ENCODE measurements around the gene GARIN5A.
A peak's percentile ranks its signal among the peaks of the same experiment; 100 is the strongest.

GARIN5A gene

GRCh38 chr19:50494186-50495019 is 17.8 kb upstream of the GARIN5A start:
- DNase-seq (ENCODE audit: insufficient read length) (no peak), FAIRE-seq (no peak)
- TF ChIP-seq TAF1 (IDR thresholded peaks at IDR 0.05; ENCODE audit: borderline replicate concordance, low read depth, low read length) (no peak), POLR2A (IDR thresholded peaks at IDR 0.05; ENCODE audit: low read depth, low read length) (no peak), POLR2AphosphoS5 (IDR thresholded peaks at IDR 0.05; ENCODE audit: low read depth, low read length) (no peak)

- TF ChIP-seq POLR2AphosphoS5 (IDR thresholded peaks at IDR 0.05; ENCODE audit: low read depth, low read length) (no peak), POLR2A (IDR thresholded peaks at IDR 0.05; ENCODE audit: low read depth, low read length) (no peak), TAF1 (IDR thresholded peaks at IDR 0.05; ENCODE audit: borderline replicate concordance, low read depth, low read length) (no peak)
- DNase-seq (ENCODE audit: insufficient read length) (no peak), FAIRE-seq (no peak)
Measured at GRCh38 chr19:50493171-50493570, 16.5 kb upstream of the GARIN5A start.

GRCh38 chr19:50492303-50493052 is 15.8 kb upstream of the GARIN5A start:
- no peak for FAIRE-seq
- TF ChIP-seq POLR2AphosphoS5 (IDR thresholded peaks at IDR 0.05; ENCODE audit: low read depth, low read length) (no peak), POLR2A (IDR thresholded peaks at IDR 0.05; ENCODE audit: low read depth, low read length) (no peak), TAF1 (IDR thresholded peaks at IDR 0.05; ENCODE audit: borderline replicate concordance, low read depth, low read length) (no peak)
- DNase-seq (ENCODE audit: insufficient read length) = no peak

GRCh38 chr19:50490991-50491472 is 14.4 kb upstream of the GARIN5A start:
- DNase-seq (ENCODE audit: insufficient read length) = no peak
- TF ChIP-seq POLR2AphosphoS5 (IDR thresholded peaks at IDR 0.05; ENCODE audit: low read depth, low read length) (no peak), POLR2A (IDR thresholded peaks at IDR 0.05; ENCODE audit: low read depth, low read length) (no peak), TAF1 (IDR thresholded peaks at IDR 0.05; ENCODE audit: borderline replicate concordance, low read depth, low read length) (no peak)
- no peak for FAIRE-seq

- TF ChIP-seq POLR2AphosphoS5 (IDR thresholded peaks at IDR 0.05; ENCODE audit: low read depth, low read length) = no peak
- TF ChIP-seq TAF1 (IDR thresholded peaks at IDR 0.05; ENCODE audit: borderline replicate concordance, low read depth, low read length) = no peak
- TF ChIP-seq POLR2A (IDR thresholded peaks at IDR 0.05; ENCODE audit: low read depth, low read length) = no peak
- DNase-seq (ENCODE audit: insufficient read length) = no peak
- FAIRE-seq = no peak
Measured at GRCh38 chr19:50490411-50490811, 13.8 kb upstream of the GARIN5A start.

- DNase-seq (ENCODE audit: insufficient read length) (no peak), FAIRE-seq (no peak)
- TF ChIP-seq POLR2A (IDR thresholded peaks at IDR 0.05; ENCODE audit: low read depth, low read length) (no peak), POLR2AphosphoS5 (IDR thresholded peaks at IDR 0.05; ENCODE audit: low read depth, low read length) (no peak), TAF1 (IDR thresholded peaks at IDR 0.05; ENCODE audit: borderline replicate concordance, low read depth, low read length) (no peak)
Measured at GRCh38 chr19:50489461-50490011, 12.9 kb upstream of the GARIN5A start.

GRCh38 chr19:50488389-50489194 is 11.9 kb upstream of the GARIN5A start:
- FAIRE-seq = no peak
- DNase-seq (ENCODE audit: insufficient read length) = no peak
- no peak for TF ChIP-seq TAF1 (IDR thresholded peaks at IDR 0.05; ENCODE audit: borderline replicate concordance, low read depth, low read length)
- no peak for TF ChIP-seq POLR2A (IDR thresholded peaks at IDR 0.05; ENCODE audit: low read depth, low read length)
- no peak for TF ChIP-seq POLR2AphosphoS5 (IDR thresholded peaks at IDR 0.05; ENCODE audit: low read depth, low read length)

- FAIRE-seq = no peak
- TF ChIP-seq POLR2AphosphoS5 (IDR thresholded peaks at IDR 0.05; ENCODE audit: low read depth, low read length) = no peak
- no peak for TF ChIP-seq TAF1 (IDR thresholded peaks at IDR 0.05; ENCODE audit: borderline replicate concordance, low read depth, low read length)
- TF ChIP-seq POLR2A (IDR thresholded peaks at IDR 0.05; ENCODE audit: low read depth, low read length) = no peak
- no peak for DNase-seq (ENCODE audit: insufficient read length)
Measured at GRCh38 chr19:50486823-50487515, 10.3 kb upstream of the GARIN5A start.

GRCh38 chr19:50485284-50485955 is 8.8 kb upstream of the GARIN5A start:
- TF ChIP-seq TAF1 (IDR thresholded peaks at IDR 0.05; ENCODE audit: borderline replicate concordance, low read depth, low read length) = no peak
- TF ChIP-seq POLR2A (IDR thresholded peaks at IDR 0.05; ENCODE audit: low read depth, low read length) = 0 out of 2 replicates have a peak, but pooled peaks have one; percentile 13
- FAIRE-seq (no peak), DNase-seq (ENCODE audit: insufficient read length) (no peak)

- no peak for DNase-seq (ENCODE audit: insufficient read length)
- FAIRE-seq = no peak
Measured at GRCh38 chr19:50482916-50483315, 6.3 kb upstream of the GARIN5A start.

More at GRCh38 chr19:50482916-50483315, 6.3 kb upstream of the GARIN5A start:
- no peak for TF ChIP-seq POLR2AphosphoS5 (IDR thresholded peaks at IDR 0.05; ENCODE audit: low read depth, low read length)
- TF ChIP-seq TAF1 (IDR thresholded peaks at IDR 0.05; ENCODE audit: borderline replicate concordance, low read depth, low read length) = no peak
- TF ChIP-seq POLR2A (IDR thresholded peaks at IDR 0.05; ENCODE audit: low read depth, low read length) = no peak
